IgD-negative memory B cell (primary cell): ENCODE results near the gene MYL6. TPM values are rescaled to one million over a fixed set of nuclear protein-coding genes. Genes with fewer than 3 reads are reported as not detected.
A peak's percentile ranks its signal among the peaks of the same experiment; 100 is the strongest.

Experiments
- H3K27ac Mint-ChIP-seq, 3 donors: one replicate each; pipeline ENCODE4 v1.8.0; 2020 to 2022; ENCODE audit warnings: mild to moderate bottlenecking in 3 of 3, mixed read lengths in 3 of 3, moderate library complexity in 1 of 3
- H3K27me3 Mint-ChIP-seq: one replicate; pipeline ENCODE4 v1.8.0; 2021; ENCODE audit warnings: mixed read lengths
- H3K36me3 Mint-ChIP-seq: one replicate; pipeline ENCODE4 v1.8.0; 2020; ENCODE audit warnings: mild to moderate bottlenecking, mixed read lengths
- H3K4me1 Mint-ChIP-seq, 3 donors: one replicate each; pipeline ENCODE4 v1.8.0; 2020 to 2022; ENCODE audit warnings: mixed read lengths in 3 of 3, mild to moderate bottlenecking in 1 of 3
- H3K4me3 Mint-ChIP-seq, 4 donors: one replicate each; pipeline ENCODE4 v1.8.0; 2020 to 2022; ENCODE audit warnings: mild to moderate bottlenecking in 4 of 4, mixed read lengths in 4 of 4, moderate library complexity in 3 of 4
- H3K9me3 Mint-ChIP-seq, 3 donors: one replicate each; pipeline ENCODE4 v1.8.0; 2020 to 2021; ENCODE audit warnings: mixed read lengths in 3 of 3, mild to moderate bottlenecking in 1 of 3
- polyA plus RNA-seq: library from polyadenylated mRNA; unstranded; fragments of 300-500 nt; fragmentation: Illumina TruSeq; gene quantifications from one replicate; pipeline ENCODE4 v1.2.3, GENCODE V29; 2021

Gene MYL6
- polyA plus RNA-seq, 1 donor from 2014 or later, result 1,656 TPM

- peaks cover 15 to 19% (median 15%) of the 10 kb centered on the region in 3 donors for H3K4me1 Mint-ChIP-seq
- H3K27ac Mint-ChIP-seq, result peak overlapping the region in 2 of 3 donors; percentile 6 to 25
- peaks cover 11% of the 10 kb centered on the region for H3K36me3 Mint-ChIP-seq
- H3K4me3 Mint-ChIP-seq, result no peak overlapping the region
- H3K9me3 Mint-ChIP-seq, result no peaks in the 10 kb centered on the region
- H3K27me3 Mint-ChIP-seq, result no peaks in the 10 kb centered on the region
Observed at GRCh38 chr12:56205445-56205844, 47.3 kb downstream of the MYL6 start.

GRCh38 chr12:56206452-56207166 lies 48.5 kb downstream of the MYL6 start:
- H3K4me1 Mint-ChIP-seq, result peaks cover 15 to 19% (median 19%) of the 10 kb centered on the region in 3 donors
- H3K9me3 Mint-ChIP-seq, result no peaks in the 10 kb centered on the region
- peaks cover 11% of the 10 kb centered on the region for H3K36me3 Mint-ChIP-seq
- no peak overlapping the region for H3K4me3 Mint-ChIP-seq
- peak overlapping the region in 2 of 3 donors; percentile 11 to 87 for H3K27ac Mint-ChIP-seq
- H3K27me3 Mint-ChIP-seq, result no peaks in the 10 kb centered on the region

GRCh38 chr12:56208006-56208405 lies 49.8 kb downstream of the MYL6 start:
- peaks cover 13 to 19% (median 18%) of the 10 kb centered on the region in 3 donors for H3K4me1 Mint-ChIP-seq
- H3K27ac Mint-ChIP-seq, result peak overlapping the region; percentile 62 to 91 (median 90)
- no peaks in the 10 kb centered on the region for H3K9me3 Mint-ChIP-seq
- peak overlapping the region in 1 of 4 donors; percentile 68 for H3K4me3 Mint-ChIP-seq
- H3K27me3 Mint-ChIP-seq, result no peaks in the 10 kb centered on the region
- H3K36me3 Mint-ChIP-seq, result peaks cover 11% of the 10 kb centered on the region

Other genes with a start within 250 kb of the MYL6 start
- gene PYM1, start 230.5 kb upstream of the MYL6 start, polyA plus RNA-seq, result 76.5 TPM
- gene DGKA, start 227.2 kb upstream of the MYL6 start, polyA plus RNA-seq, result 114 TPM
- 1.1 TPM for gene PMEL, start 192.3 kb upstream of the MYL6 start, polyA plus RNA-seq
- 8.9 TPM for gene CDK2, start 191.5 kb upstream of the MYL6 start, polyA plus RNA-seq
- 54.7 TPM for gene RAB5B, start 184.3 kb upstream of the MYL6 start, polyA plus RNA-seq
- gene SUOX, start 161.1 kb upstream of the MYL6 start, polyA plus RNA-seq, result 1.3 TPM
- 0.35 TPM for gene IKZF4, start 137.3 kb upstream of the MYL6 start, polyA plus RNA-seq
- gene RPS26, start 116.4 kb upstream of the MYL6 start, polyA plus RNA-seq, result 1,297 TPM
- 0.83 TPM for gene ERBB3, start 78.2 kb upstream of the MYL6 start, polyA plus RNA-seq
- gene PA2G4, start 53.8 kb upstream of the MYL6 start, polyA plus RNA-seq, result 112 TPM
- 8,874 TPM for gene RPL41, start 41.7 kb upstream of the MYL6 start, polyA plus RNA-seq
- gene ZC3H10, start 40.1 kb upstream of the MYL6 start, polyA plus RNA-seq, result 2.9 TPM
- 156 TPM for gene ESYT1, start 30.1 kb upstream of the MYL6 start, polyA plus RNA-seq
- 25.2 TPM for gene MYL6B, start 5.8 kb upstream of the MYL6 start, polyA plus RNA-seq
- gene SMARCC2, start 31.1 kb downstream of the MYL6 start, polyA plus RNA-seq, result 81.9 TPM
- 104 TPM for gene RNF41, start 63.6 kb downstream of the MYL6 start, polyA plus RNA-seq
- gene NABP2, start 66.0 kb downstream of the MYL6 start, polyA plus RNA-seq, result 6.5 TPM
- not detected for gene SLC39A5, start 71.7 kb downstream of the MYL6 start, polyA plus RNA-seq
- gene ANKRD52, start 100.0 kb downstream of the MYL6 start, polyA plus RNA-seq, result 19.6 TPM
- gene COQ10A, start 108.6 kb downstream of the MYL6 start, polyA plus RNA-seq, result 15.1 TPM
- gene CS, start 142.0 kb downstream of the MYL6 start, polyA plus RNA-seq, result 79.3 TPM
- 160 TPM for gene CNPY2, start 157.6 kb downstream of the MYL6 start, polyA plus RNA-seq
- gene PAN2, start 175.6 kb downstream of the MYL6 start, polyA plus RNA-seq, result 5.5 TPM
- 12.4 TPM for gene IL23A, start 180.5 kb downstream of the MYL6 start, polyA plus RNA-seq
- gene STAT2, start 201.7 kb downstream of the MYL6 start, polyA plus RNA-seq, result 87.7 TPM
- not detected for gene APOF, start 204.5 kb downstream of the MYL6 start, polyA plus RNA-seq